Omental fat pad (tissue), 4 donors: ENCODE results near the gene NOX5. TPM values are rescaled to one million over a fixed set of nuclear protein-coding genes. Genes with fewer than 3 reads are reported as not detected.

ENCODE experiments used
- ATAC-seq: fragments of 150-250 bp; one replicate; pipeline ENCODE4 v1.9.1; 2016; ENCODE audit warnings: mild to moderate bottlenecking, moderate library complexity; ENCODE audit not compliant: low FRiP score
- DNase-seq: peaks from one replicate; pipeline ENCODE4 v3.0.0-alpha.2; 2019; ENCODE audit warnings: low spot score
- CTCF ChIP-seq, 3 donors: fragments of 450-650 bp; IDR thresholded peaks; one replicate each; pipeline ENCODE4 v1.5.1; 2016 to 2017; ENCODE audit warnings: antibody characterized with exemption in 3 of 3, mild to moderate bottlenecking in 3 of 3, moderate library complexity in 2 of 3
- total RNA-seq, 4 donors: library from RNA; depleted of rRNA; stranded (reverse); fragments of >200 nt; gene quantifications; one replicate each; pipeline ENCODE4 v1.1.0, GENCODE V29; 2016

NOX5 gene
- total RNA-seq, 4 donors from 2014 or later: 0.28 to 0.56 (median 0.42) TPM

GRCh38 chr15:69105451-69105985, 91.0 kb downstream of the NOX5 start:
- ATAC-seq: no peak
- DNase-seq: no peak
- TF ChIP-seq CTCF (IDR thresholded peaks at IDR 0.05): no peak

GRCh38 chr15:69107025-69107620, 92.6 kb downstream of the NOX5 start:
- no peak for ATAC-seq
- TF ChIP-seq CTCF (IDR thresholded peaks at IDR 0.05): no peak

More at GRCh38 chr15:69107025-69107620, 92.6 kb downstream of the NOX5 start:
- DNase-seq: no peak

Other genes with a start within 250 kb of the NOX5 start
- 10 to 100 TPM; 35.5 to 60.4 (median 47.3) TPM for gene ANP32A, start 193.8 kb upstream of the NOX5 start, total RNA-seq
- gene SPESP1, start 84.2 kb upstream of the NOX5 start, total RNA-seq: 1 to 10 TPM in 3 of 4 donors, under 1 TPM in 1; 0.93 to 4.1 (median 2.7) TPM
- 10 to 100 TPM; 12.9 to 23.5 (median 15.4) TPM for gene GLCE, start 145.9 kb downstream of the NOX5 start, total RNA-seq